Activated CD8-positive, alpha-beta T cell treated with anti-CD3 and anti-CD28 coated beads for 36 hours (primary cell): ENCODE data around the gene PTCRA. TPM values are rescaled to one million over a fixed set of nuclear protein-coding genes. Genes with fewer than 3 reads are reported as not detected.

Source experiments
- ATAC-seq: fragments of 200-7000 bp; cut with Tn5 transposase; one replicate; pipeline ENCODE4 v1.10.0; 2021; ENCODE audit warnings: mild to moderate bottlenecking, moderate library complexity
- CTCF ChIA-PET: fragments of 350-600 bp; sonication (Branson Sonifier 250); formaldehyde crosslinking; loops from one replicate; lab custom pipeline; 2021; ENCODE audit warnings: antibody characterized with exemption; lab: Charles Lee
- POLR2A ChIA-PET: fragments of 350-600 bp; sonication (Branson Sonifier 250); formaldehyde crosslinking; loops from one replicate; lab custom pipeline; 2021; ENCODE audit warnings: antibody characterized with exemption; lab: Charles Lee
- DNase-seq: peaks from one replicate; pipeline ENCODE4 v3.0.0-alpha.2; 2020
- H3K27ac Mint-ChIP-seq: one replicate; pipeline ENCODE4 v1.8.0; 2021; ENCODE audit warnings: mild to moderate bottlenecking, mixed read lengths
- H3K27me3 Mint-ChIP-seq: one replicate; pipeline ENCODE4 v1.8.0; 2021; ENCODE audit warnings: mixed read lengths
- H3K36me3 Mint-ChIP-seq: one replicate; pipeline ENCODE4 v1.8.0; 2021; ENCODE audit warnings: low read depth, mixed read lengths
- H3K4me1 Mint-ChIP-seq: one replicate; pipeline ENCODE4 v1.8.0; 2021; ENCODE audit warnings: low read depth, mixed read lengths
- H3K4me3 Mint-ChIP-seq: one replicate; pipeline ENCODE4 v1.8.0; 2021; ENCODE audit warnings: mild to moderate bottlenecking, moderate library complexity, mixed read lengths
- H3K9me3 Mint-ChIP-seq: one replicate; pipeline ENCODE4 v1.8.0; 2021; ENCODE audit warnings: mixed read lengths
- CTCF ChIP-seq: fragments of 200-600 bp; IDR thresholded peaks from one replicate; pipeline ENCODE4 v1.8.0; 2022; ENCODE audit warnings: antibody characterized with exemption, mild to moderate bottlenecking
- intact Hi-C: fragments of 100-400 bp; cut with micrococcal nuclease; formaldehyde crosslinking; loops from one replicate; pipeline ENCODE4 v1.10.0; 2022
- total RNA-seq, 2 experiments: library from RNA; stranded (reverse); gene quantifications; one replicate each; pipeline ENCODE4 v1.2.3, GENCODE V29; 2021

Gene PTCRA
- total RNA-seq, 2 experiments from 2014 or later, result not detected

- Mint-ChIP-seq H3K4me1 (peaks cover 40% of the 10 kb centered on the region), H3K36me3 (peaks cover 66% of the 10 kb centered on the region), H3K27me3 (no peaks in the 10 kb centered on the region), H3K27ac (peak overlapping the region; percentile 77), H3K9me3 (no peaks in the 10 kb centered on the region), H3K4me3 (no peak overlapping the region)
- DNase-seq (no peak), ATAC-seq (no peak)
- CTCF ChIA-PET, result interaction anchor here (0.8 to 1.0 kb wide), 2 partner anchors 27 to 35 kb away, joined by 3 read pairs; no protein-coding TSS in a partner anchor
- POLR2A ChIA-PET, result interaction anchor here (0.6 to 0.9 kb wide), 2 partner anchors 14 to 44 kb away, joined by 3 to 4 read pairs; partner anchors contain the start of gene PEX6
- TF ChIP-seq CTCF, result no peak
- intact Hi-C loops, result no loop called here
Observed at GRCh38 chr6:42935322-42935721, 19.5 kb downstream of the PTCRA start.

- ATAC-seq (no peak), DNase-seq (no peak)
- intact Hi-C loops, result no loop called here
- peaks cover 41% of the 10 kb centered on the region for H3K4me1 Mint-ChIP-seq
- POLR2A ChIA-PET, result interaction anchor here (1.0 kb wide), 1 partner anchor 17 kb away, joined by 3 read pairs; no protein-coding TSS in a partner anchor
- CTCF ChIA-PET, result no interaction called here
- H3K27ac Mint-ChIP-seq, result no peak overlapping the region
- no peak overlapping the region for H3K4me3 Mint-ChIP-seq
- H3K9me3 Mint-ChIP-seq, result no peaks in the 10 kb centered on the region
- TF ChIP-seq CTCF, result no peak
- peaks cover 63% of the 10 kb centered on the region for H3K36me3 Mint-ChIP-seq
- no peaks in the 10 kb centered on the region for H3K27me3 Mint-ChIP-seq
Observed at GRCh38 chr6:42936398-42936797, 20.5 kb downstream of the PTCRA start.

DNA sequence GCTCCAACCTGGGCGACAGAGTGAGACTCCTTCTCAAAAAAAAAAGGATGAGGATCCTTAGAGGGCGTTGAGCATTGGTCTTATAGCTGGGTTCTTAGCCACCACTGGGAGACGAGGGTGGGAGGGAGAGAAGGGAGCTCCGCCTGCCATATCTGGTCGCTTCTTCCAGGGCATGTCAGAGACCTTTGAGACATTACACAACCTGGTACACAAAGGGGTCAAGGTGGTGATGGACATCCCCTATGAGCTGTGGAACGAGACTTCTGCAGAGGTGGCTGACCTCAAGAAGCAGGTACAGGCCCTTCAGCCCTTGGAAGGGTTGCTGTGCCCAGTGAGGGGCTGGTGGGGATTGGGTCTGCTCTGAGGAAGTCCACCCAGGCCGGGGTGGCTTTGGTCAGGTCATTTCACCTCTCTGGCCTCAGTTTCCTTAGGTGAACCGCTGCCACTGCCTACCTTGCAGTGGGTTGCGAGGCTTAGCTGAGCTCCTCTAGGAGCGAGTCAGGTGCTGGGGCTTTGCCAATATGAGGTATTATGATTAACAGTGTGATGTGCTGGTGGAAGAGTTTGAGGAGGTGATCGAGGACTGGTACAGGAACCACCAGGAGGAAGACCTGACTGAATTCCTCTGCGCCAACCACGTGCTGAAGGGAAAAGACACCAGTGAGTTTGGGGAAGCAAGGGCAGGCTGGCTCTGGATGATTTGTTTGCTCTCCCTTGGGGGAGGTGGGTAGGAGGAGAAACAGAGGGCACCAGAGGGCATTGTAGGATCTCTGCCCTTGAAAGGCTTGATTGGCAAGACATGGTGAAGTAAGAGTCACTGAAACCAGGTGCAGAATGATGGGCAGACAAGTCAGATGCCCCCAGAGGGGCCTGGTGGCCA is 21.9 kb downstream of the PTCRA start:
- Mint-ChIP-seq H3K4me3 (no peak overlapping the region), H3K9me3 (no peaks in the 10 kb centered on the region), H3K36me3 (peaks cover 52% of the 10 kb centered on the region), H3K27me3 (no peaks in the 10 kb centered on the region), H3K4me1 (peaks cover 29% of the 10 kb centered on the region), H3K27ac (peak overlapping the region; percentile 52)
- intact Hi-C loops, result no loop called here
- ChIA-PET CTCF (interaction anchor here (1.4 kb wide), 1 partner anchor 37 kb away, joined by 3 read pairs; no protein-coding TSS in a partner anchor), POLR2A (interaction anchor here (0.6 to 0.8 kb wide), 3 partner anchors 8 to 13 kb away, joined by 3 read pairs; no protein-coding TSS in a partner anchor)
- DNase-seq (no peak), ATAC-seq (no peak)
- TF ChIP-seq CTCF, result no peak

GRCh38 chr6:42938428-42938796 is 22.6 kb downstream of the PTCRA start:
- TF ChIP-seq CTCF, result no peak
- DNase-seq, result no peak
- CTCF ChIA-PET, result interaction anchor here (1.2 to 1.4 kb wide), 2 partner anchors 38 to 52 kb away, joined by 3 read pairs; no protein-coding TSS in a partner anchor
- H3K36me3 Mint-ChIP-seq, result peaks cover 46% of the 10 kb centered on the region
- intact Hi-C loops, result no loop called here
- H3K4me1 Mint-ChIP-seq, result peaks cover 23% of the 10 kb centered on the region
- H3K27me3 Mint-ChIP-seq, result no peaks in the 10 kb centered on the region
- no peak for ATAC-seq
- peak overlapping the region; percentile 5 for H3K27ac Mint-ChIP-seq
- H3K9me3 Mint-ChIP-seq, result no peaks in the 10 kb centered on the region
- no peak overlapping the region for H3K4me3 Mint-ChIP-seq
- POLR2A ChIA-PET, result interaction anchor here (0.8 kb wide), 1 partner anchor 8 kb away, joined by 3 read pairs; no protein-coding TSS in a partner anchor
